H9 (cell line): ENCODE data around the gene FAM180B. TPM values are rescaled to one million over a fixed set of nuclear protein-coding genes. Genes with fewer than 3 reads are reported as not detected.
A peak's percentile ranks its signal among the peaks of the same experiment; 100 is the strongest.

Experiments
- DNase-seq: peaks from one replicate; pipeline ENCODE4 v3.0.0-alpha.2; 2017
- H2AFZ ChIP-seq: one replicate; pipeline ENCODE4 v1.6.1; 2013; ENCODE audit warnings: mild to moderate bottlenecking, low read length, control low read depth, moderate library complexity
- H2AK5ac ChIP-seq: 2 replicates; pipeline ENCODE4 v1.6.1; 2013; ENCODE audit warnings: low read length, control low read depth, mixed read lengths; ENCODE audit not compliant: insufficient read length
- H2BK120ac ChIP-seq: one replicate; pipeline ENCODE4 v1.6.1; 2013; ENCODE audit warnings: low read depth, mild to moderate bottlenecking, low read length, control low read depth, inconsistent platforms; ENCODE audit not compliant: poor library complexity, severe bottlenecking
- H2BK12ac ChIP-seq: 2 replicates; pipeline ENCODE4 v1.6.1; 2013; ENCODE audit warnings: low read length, control low read depth, mixed read lengths, low read depth; ENCODE audit not compliant: insufficient read length
- H2BK15ac ChIP-seq: 2 replicates; pipeline ENCODE4 v1.6.1; 2013; ENCODE audit warnings: low read depth, low read length, control low read depth
- H2BK20ac ChIP-seq: one replicate; pipeline ENCODE4 v1.6.1; 2013; ENCODE audit warnings: low read depth, mild to moderate bottlenecking, low read length, control low read depth, inconsistent platforms; ENCODE audit not compliant: poor library complexity, severe bottlenecking
- H2BK5ac ChIP-seq: 2 replicates; pipeline ENCODE4 v1.6.1; 2013; ENCODE audit warnings: low read length, control low read depth, mixed read lengths; ENCODE audit not compliant: insufficient read length
- H3K14ac ChIP-seq: 2 replicates; pipeline ENCODE4 v1.6.1; 2013; ENCODE audit warnings: low read length, control low read depth; ENCODE audit not compliant: insufficient read depth
- H3K18ac ChIP-seq: 2 replicates; pipeline ENCODE4 v1.6.1; 2013; ENCODE audit warnings: low read depth, mild to moderate bottlenecking, mixed read lengths, low read length, control low read depth; ENCODE audit not compliant: insufficient read length
- H3K23ac ChIP-seq: 2 replicates; pipeline ENCODE4 v1.6.1; 2013; ENCODE audit warnings: low read length, control low read depth, mixed read lengths, low read depth; ENCODE audit not compliant: insufficient read length
- H3K23me2 ChIP-seq: 2 replicates; pipeline ENCODE4 v1.6.1; 2013; ENCODE audit warnings: low read depth, mild to moderate bottlenecking, mixed read lengths, low read length, control low read depth; ENCODE audit not compliant: insufficient read length, poor library complexity, severe bottlenecking
- H3K27ac ChIP-seq: 2 replicates; pipeline ENCODE4 v1.5.1; 2013; ENCODE audit warnings: low read length, control low read depth, mixed read lengths, low read depth; ENCODE audit not compliant: insufficient read length
- H3K27me3 ChIP-seq: 2 replicates; pipeline ENCODE4 v1.6.1; 2013; ENCODE audit warnings: low read length, control low read depth, inconsistent platforms; ENCODE audit not compliant: insufficient read depth
- H3K4ac ChIP-seq: 2 replicates; pipeline ENCODE4 v1.6.1; 2013; ENCODE audit warnings: low read depth, mild to moderate bottlenecking, control low read depth, inconsistent platforms, low read length, moderate library complexity
- H3K4me1 ChIP-seq: 2 replicates; pipeline ENCODE4 v1.6.1; 2013; ENCODE audit warnings: low read length, control low read depth, inconsistent platforms; ENCODE audit not compliant: insufficient read depth
- H3K4me2 ChIP-seq: 2 replicates; pipeline ENCODE4 v1.6.1; 2013; ENCODE audit warnings: low read length, control low read depth, mixed read lengths; ENCODE audit not compliant: insufficient read length, insufficient read depth
- H3K56ac ChIP-seq: 2 replicates; pipeline ENCODE4 v1.6.1; 2013; ENCODE audit warnings: low read depth, mild to moderate bottlenecking, mixed read lengths, low read length, control low read depth; ENCODE audit not compliant: insufficient read length
- H3K79me1 ChIP-seq: 2 replicates; pipeline ENCODE4 v1.6.1; 2013; ENCODE audit warnings: low read depth, mild to moderate bottlenecking, moderate library complexity, low read length, control low read depth, inconsistent platforms; ENCODE audit not compliant: insufficient read depth, poor library complexity, severe bottlenecking
- H3K79me2 ChIP-seq: 2 replicates; pipeline ENCODE4 v1.6.1; 2013; ENCODE audit warnings: low read length, control low read depth, inconsistent platforms; ENCODE audit not compliant: insufficient read depth
- H3K9ac ChIP-seq: 2 replicates; pipeline ENCODE4 v1.6.1; 2013; ENCODE audit warnings: low read length, control low read depth, mixed read lengths; ENCODE audit not compliant: insufficient read length; ENCODE audit errors: extremely low read depth
- H3K9me3 ChIP-seq: one replicate; pipeline ENCODE4 v1.6.1; 2013; ENCODE audit warnings: low read depth, low read length, inconsistent platforms; ENCODE audit not compliant: control insufficient read depth
- H3T11ph ChIP-seq: one replicate; pipeline ENCODE4 v1.6.1; 2013; ENCODE audit warnings: mild to moderate bottlenecking, low read length, control low read depth, inconsistent platforms
- H4K20me1 ChIP-seq: one replicate; pipeline ENCODE4 v1.6.1; 2013; ENCODE audit not compliant: control insufficient read depth, insufficient read length, insufficient read depth
- H4K5ac ChIP-seq: 2 replicates; pipeline ENCODE4 v1.6.1; 2013; ENCODE audit warnings: low read depth, mild to moderate bottlenecking, mixed read lengths, low read length, control low read depth; ENCODE audit not compliant: insufficient read length
- H4K8ac ChIP-seq: replicated peaks from 2 replicates; pipeline ENCODE4 v1.6.1; 2013; ENCODE audit warnings: low read length, control low read depth, mixed read lengths, low read depth; ENCODE audit not compliant: insufficient read length
- H4K91ac ChIP-seq: 2 replicates; pipeline ENCODE4 v1.6.1; 2013; ENCODE audit warnings: low read depth, mild to moderate bottlenecking, moderate library complexity, mixed read lengths, low read length, control low read depth; ENCODE audit not compliant: insufficient read length
- H3K27ac Mint-ChIP-seq, 3 experiments: 2 replicates in 2 of 3; 3 replicates in 1 of 3; pipeline ENCODE4 v1.8.0; 2020 to 2021; ENCODE audit warnings: mixed read lengths in 3 of 3, mild to moderate bottlenecking in 1 of 3, moderate library complexity in 1 of 3
- H3K27me3 Mint-ChIP-seq: 2 replicates; pipeline ENCODE4 v1.8.0; 2021; ENCODE audit warnings: low read depth, mild to moderate bottlenecking, moderate library complexity, mixed read lengths
- H3K36me3 Mint-ChIP-seq, 3 experiments: 2 replicates in 2 of 3; 3 replicates in 1 of 3; pipeline ENCODE4 v1.8.0; 2020 to 2021; ENCODE audit warnings: low read depth in 3 of 3, mixed read lengths in 3 of 3; ENCODE audit not compliant: insufficient read depth in 1 of 3
- H3K4me1 Mint-ChIP-seq, 2 experiments: 2 replicates each; pipeline ENCODE4 v1.8.0; 2020; ENCODE audit warnings: mixed read lengths in 2 of 2
- H3K4me3 Mint-ChIP-seq, 2 experiments: 2 replicates in 1 of 2; 3 replicates in 1 of 2; pipeline ENCODE4 v1.8.0; 2020 to 2021; ENCODE audit warnings: mild to moderate bottlenecking in 2 of 2, mixed read lengths in 2 of 2, moderate library complexity in 1 of 2
- H3K9me3 Mint-ChIP-seq, 2 experiments: 2 replicates in 1 of 2; 3 replicates in 1 of 2; pipeline ENCODE4 v1.8.0; 2020; ENCODE audit warnings: mild to moderate bottlenecking in 2 of 2, mixed read lengths in 2 of 2, moderate library complexity in 1 of 2
- CTCF ChIP-seq: fragments of 200-600 bp; sonication (generic); conservative IDR thresholded peaks from 3 replicates; pipeline ENCODE4 v1.8.0; 2021; ENCODE audit warnings: antibody characterized with exemption, mild to moderate bottlenecking
- WGBS: extraction: QIAGEN DNeasy Blood & Tissue Kit; methylation state at CpG from one replicate; pipeline ENCODE4 v1.1.7; 2013; ENCODE audit warnings: missing lambda C conversion rate, low lambda C conversion rate, mixed read lengths; ENCODE audit not compliant: insufficient read length; ENCODE audit errors: extremely low coverage; 5-methylcytosine and 5-hydroxymethylcytosine counted together
- total RNA-seq: library from RNA; stranded (reverse); gene quantifications from 2 replicates; pipeline ENCODE4 v1.2.1, GENCODE V29; 2021

Gene FAM180B
- total RNA-seq, 1 experiment from 2014 or later, result 0.37 TPM

- Mint-ChIP-seq H3K4me3 (peak within 1 kb of the TSS; percentile 73 to 93), H3K27ac (no peak within 1 kb of the TSS), H3K9me3 (no peaks in the 10 kb centered on the region), H3K27me3 (peaks cover 41% of the 10 kb centered on the region), H3K36me3 (no peaks in the 10 kb centered on the region; a peak in 1 of 7 replicates), H3K4me1 (peaks cover 19 to 27% of the 10 kb centered on the region in 2 experiments)
- H3K23ac ChIP-seq, result no peak within 1 kb of the TSS
- H4K8ac ChIP-seq, result no peak within 1 kb of the TSS
- no peak within 1 kb of the TSS for H3K18ac ChIP-seq
- H3K9me3 ChIP-seq, result no peaks in the 10 kb centered on the region
- no peaks in the 10 kb centered on the region for H3K79me1 ChIP-seq
- DNase-seq, result peak; percentile 58
- H2AFZ ChIP-seq, result no peak within 1 kb of the TSS
- H3K9ac ChIP-seq, result no peak within 1 kb of the TSS
- H3K23me2 ChIP-seq, result peaks cover 13% of the 10 kb centered on the region
- no peak within 1 kb of the TSS for H3K56ac ChIP-seq
- H2BK20ac ChIP-seq, result no peak within 1 kb of the TSS
- no peak within 1 kb of the TSS for H2BK5ac ChIP-seq
- no peak within 1 kb of the TSS for H2BK12ac ChIP-seq
- H2BK15ac ChIP-seq, result no peak within 1 kb of the TSS
- no peak for TF ChIP-seq CTCF
- no peak within 1 kb of the TSS for H3K27ac ChIP-seq
- H3K27me3 ChIP-seq, result peaks cover 10% of the 10 kb centered on the region; the same call in 1 of the 2 replicates
- H4K20me1 ChIP-seq, result no peaks in the 10 kb centered on the region
- peak within 1 kb of the TSS; percentile 5; the same call in 1 of the 2 replicates for H3K14ac ChIP-seq
- H3K4me2 ChIP-seq, result peak within 1 kb of the TSS; percentile 89
- no peak within 1 kb of the TSS for H4K5ac ChIP-seq
- no peaks in the 10 kb centered on the region for H3K4me1 ChIP-seq
- H3T11ph ChIP-seq, result no peak within 1 kb of the TSS
- no peak within 1 kb of the TSS for H3K4ac ChIP-seq
- H2AK5ac ChIP-seq, result no peak within 1 kb of the TSS
- H2BK120ac ChIP-seq, result no peak within 1 kb of the TSS
- no peaks in the 10 kb centered on the region for H3K79me2 ChIP-seq
- no CpG with 5 or more reads among the region's 48 CpGs for WGBS
- no peak within 1 kb of the TSS for H4K91ac ChIP-seq
These were observed 7.7 kb downstream of the FAM180B start, which contains the start of gene C1QTNF4 for GRCh38 chr11:47593934-47594855. TSS of gene C1QTNF4 (minus strand) at chr11:47594411. CDS start at chr11:47590810, 3,601 bp downstream.
